PC-9 (cell line): ENCODE results near the gene MAGIX. TPM values are rescaled to one million over a fixed set of nuclear protein-coding genes. Genes with fewer than 3 reads are reported as not detected.

ENCODE experiments used
- BruUV-seq: library from RNA; stranded (reverse); fragments of 400-500 nt; replicated peaks from 2 replicates; lab custom pipeline; 2021; lab: Mats Ljungman, UMichigan
- CTCF ChIA-PET: fragments of 300-600 bp; sonication (Branson Sonifier 250); formaldehyde crosslinking; loops from one replicate; lab custom pipeline; 2022; ENCODE audit warnings: antibody characterized with exemption; lab: Charles Lee
- POLR2A ChIA-PET: fragments of 300-600 bp; sonication (Branson Sonifier 250); formaldehyde crosslinking; loops from one replicate; lab custom pipeline; 2022; ENCODE audit warnings: antibody characterized with exemption; ENCODE audit not compliant: unreplicated experiment; lab: Charles Lee
- DNase-seq, 2 experiments: peaks; one replicate each; pipeline versions ENCODE4 v3.0.0 to v3.0.0-alpha.2; 2015 to 2022; ENCODE audit warnings: mixed read lengths in 1 of 2
- H2AFZ ChIP-seq: fragments of 200-600 bp; sonication (generic); 2 replicates; pipeline ENCODE4 v1.8.1; 2017; ENCODE audit warnings: antibody characterized with exemption
- H3F3A ChIP-seq: fragments of 200-600 bp; sonication (generic); 2 replicates; pipeline ENCODE4 v1.8.1; 2017; ENCODE audit warnings: antibody characterized with exemption, mild to moderate bottlenecking, low read depth; ENCODE audit not compliant: insufficient read depth
- H3K27ac ChIP-seq: fragments of 200-600 bp; sonication (generic); 2 replicates; pipeline ENCODE4 v1.6.1; 2016; ENCODE audit warnings: mixed run types
- H3K27me3 ChIP-seq: fragments of 200-600 bp; sonication (generic); 2 replicates; pipeline ENCODE4 v1.6.1; 2016; ENCODE audit warnings: low read depth, mixed run types; ENCODE audit not compliant: insufficient read depth
- H3K36me3 ChIP-seq: fragments of 200-600 bp; sonication (generic); 2 replicates; pipeline ENCODE4 v1.6.1; 2016; ENCODE audit warnings: low read depth, mixed run types
- H3K4me1 ChIP-seq: fragments of 200-600 bp; sonication (generic); replicated peaks from 2 replicates; pipeline ENCODE4 v1.6.1; 2016; ENCODE audit warnings: mixed run types; ENCODE audit not compliant: insufficient read depth
- H3K4me2 ChIP-seq: fragments of 200-600 bp; sonication (generic); 2 replicates; pipeline ENCODE4 v1.6.1; 2017; ENCODE audit warnings: mixed run types
- H3K4me3 ChIP-seq: fragments of 200-600 bp; sonication (generic); 2 replicates; pipeline ENCODE4 v1.6.1; 2016; ENCODE audit warnings: mixed run types
- H3K79me2 ChIP-seq: fragments of 200-600 bp; sonication (generic); 2 replicates; pipeline ENCODE4 v1.6.1; 2017; ENCODE audit warnings: low read depth, mixed run types
- H3K9me2 ChIP-seq: fragments of 200-600 bp; sonication (generic); 2 replicates; pipeline ENCODE4 v1.8.1; 2017; ENCODE audit warnings: mild to moderate bottlenecking; ENCODE audit not compliant: insufficient read depth
- H3K9me3 ChIP-seq: fragments of 200-600 bp; sonication (generic); 2 replicates; pipeline ENCODE4 v1.8.1; 2016; ENCODE audit warnings: low read depth; ENCODE audit not compliant: insufficient read depth
- H4K20me1 ChIP-seq: fragments of 200-600 bp; sonication (generic); 2 replicates; pipeline ENCODE4 v1.8.1; 2017; ENCODE audit not compliant: insufficient read depth
- CTCF ChIP-seq: fragments of 200-600 bp; sonication (generic); conservative IDR thresholded peaks from 2 replicates; pipeline ENCODE4 v1.6.1; 2017; ENCODE audit warnings: mixed run types, antibody characterized with exemption, mild to moderate bottlenecking, moderate library complexity
- EZH2 ChIP-seq: fragments of 200-600 bp; sonication (generic); IDR thresholded peaks from 2 replicates; pipeline ENCODE4 v1.8.0; 2017; ENCODE audit warnings: antibody characterized with exemption, low read depth
- intact Hi-C: fragments of 100-400 bp; cut with micrococcal nuclease; formaldehyde crosslinking; loops from one replicate; pipeline ENCODE4 v1.10.0; 2022; ENCODE audit not compliant: unreplicated experiment
- total RNA-seq: library from RNA; stranded (reverse); gene quantifications from 2 replicates; pipeline ENCODE4 v1.2.3, GENCODE V29; 2021

Gene MAGIX
- total RNA-seq, 1 experiment from 2014 or later: 1.8 TPM

DNA sequence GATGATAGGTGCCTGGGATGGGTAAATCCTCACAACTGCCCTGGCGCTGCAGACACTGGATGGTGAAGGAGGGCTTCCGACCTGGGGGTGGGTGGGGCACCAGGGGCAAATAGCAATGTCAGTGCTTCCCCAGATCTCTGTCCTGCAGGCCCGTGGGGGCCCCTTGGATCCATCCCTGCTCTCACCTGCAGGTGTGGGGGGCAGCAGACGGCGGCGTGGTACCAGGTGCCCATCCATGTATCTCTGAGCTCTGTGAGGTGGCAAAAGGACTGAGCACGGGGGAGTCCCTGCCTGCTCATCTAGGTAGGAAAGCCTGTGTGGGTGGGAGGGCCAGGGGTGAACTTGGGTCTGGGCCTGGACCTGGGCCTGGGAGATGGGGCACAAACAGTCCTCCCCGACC is 44.0 kb downstream of the MAGIX start:
- no peaks in the 10 kb centered on the region for H3K9me3 ChIP-seq
- peaks cover 3% of the 10 kb centered on the region; the same call in 1 of the 2 replicates for H3K27me3 ChIP-seq
- TF ChIP-seq EZH2 (no peak), CTCF (no peak)
- no peaks in the 10 kb centered on the region for H3K4me1 ChIP-seq
- no TSS peak for BruUV-seq
- CTCF ChIA-PET: no interaction called here
- H3F3A ChIP-seq: no peaks in the 10 kb centered on the region
- no peaks in the 10 kb centered on the region for H3K79me2 ChIP-seq
- no peak overlapping the region for H2AFZ ChIP-seq
- no peaks in the 10 kb centered on the region for H4K20me1 ChIP-seq
- H3K36me3 ChIP-seq: no peaks in the 10 kb centered on the region
- no peaks in the 10 kb centered on the region for H3K9me2 ChIP-seq
- no peak overlapping the region for H3K4me2 ChIP-seq
- POLR2A ChIA-PET: no interaction called here
- no peak for DNase-seq
- H3K27ac ChIP-seq: no peak overlapping the region
- no peak overlapping the region for H3K4me3 ChIP-seq
- intact Hi-C loops: no loop called here

DNA sequence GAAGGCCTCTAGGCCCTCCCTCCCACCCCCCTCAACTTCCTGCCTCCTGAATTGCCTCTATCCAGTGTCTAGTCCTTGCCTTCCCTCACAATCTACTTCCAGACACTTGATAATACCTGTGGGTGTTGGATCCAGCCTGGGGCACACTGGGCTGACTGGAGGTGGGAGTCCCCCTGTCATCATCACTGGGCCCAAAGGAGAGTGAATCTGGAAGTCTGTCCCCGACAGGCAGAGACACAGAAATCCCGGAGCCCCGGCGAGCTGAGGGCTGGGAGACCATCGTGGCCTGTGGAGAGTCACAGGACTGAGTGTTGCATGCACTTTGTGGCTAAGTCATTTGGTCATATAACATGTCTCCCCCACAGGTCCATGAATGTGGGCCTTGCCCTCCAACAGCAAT is 45.8 kb downstream of the MAGIX start:
- TF ChIP-seq CTCF (no peak), EZH2 (no peak)
- Histone ChIP-seq H2AFZ (no peak overlapping the region), H4K20me1 (no peaks in the 10 kb centered on the region), H3K9me3 (no peaks in the 10 kb centered on the region), H3K27ac (no peak overlapping the region), H3K9me2 (no peaks in the 10 kb centered on the region), H3K4me1 (no peaks in the 10 kb centered on the region), H3K4me3 (no peak overlapping the region), H3K27me3 (peaks cover 3% of the 10 kb centered on the region; the same call in 1 of the 2 replicates), H3K4me2 (no peak overlapping the region), H3K79me2 (no peaks in the 10 kb centered on the region), H3K36me3 (no peaks in the 10 kb centered on the region), H3F3A (no peaks in the 10 kb centered on the region)
- ChIA-PET CTCF (interaction anchor here (0.5 kb wide), 1 partner anchor 575 kb away, joined by 4 read pairs; no protein-coding TSS in a partner anchor), POLR2A (no interaction called here)
- no peak for DNase-seq
- intact Hi-C loops: no loop called here
- no TSS peak for BruUV-seq

DNA sequence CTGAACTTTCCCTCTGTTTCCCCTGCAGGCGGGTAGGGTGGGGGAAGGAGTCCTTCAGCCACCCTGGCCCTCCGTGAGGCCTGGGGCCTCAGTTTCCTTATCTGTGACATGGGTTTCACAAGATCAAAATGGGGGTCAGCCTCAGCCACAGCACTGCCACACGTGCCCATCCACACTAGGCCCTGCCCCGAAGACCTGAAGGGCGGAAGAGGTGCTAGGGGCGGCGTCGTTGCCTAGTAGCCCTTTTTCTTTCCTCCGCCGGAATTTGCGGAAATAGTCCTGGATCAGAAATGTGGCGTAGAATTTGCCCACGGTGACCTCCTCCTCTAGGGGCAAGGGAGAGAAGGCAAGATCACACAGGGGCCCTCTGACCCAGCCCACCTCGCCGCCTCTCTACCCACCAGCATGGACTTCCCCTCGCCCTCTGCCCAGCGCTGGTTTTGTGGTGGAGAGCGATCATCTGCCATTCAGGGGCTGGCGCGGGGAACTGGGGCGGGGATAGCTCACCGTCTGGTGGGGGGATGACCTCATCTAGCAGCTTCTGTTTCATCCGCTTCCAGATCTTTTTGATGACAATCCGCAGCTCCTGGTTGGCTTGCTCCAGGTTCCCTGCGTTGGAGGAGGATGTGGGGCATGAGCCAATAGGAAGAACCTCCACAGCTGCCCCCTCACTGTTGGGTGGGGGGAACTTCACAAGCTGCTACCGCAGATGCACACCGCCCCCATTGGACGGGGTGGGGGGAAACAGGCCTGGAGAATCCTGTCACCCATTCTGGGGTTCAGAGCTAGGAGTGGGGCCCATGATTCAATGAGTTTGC is 47.1 kb downstream of the MAGIX start:
- H2AFZ ChIP-seq: no peak overlapping the region
- TF ChIP-seq CTCF: no peak
- TF ChIP-seq EZH2: no peak
- POLR2A ChIA-PET: no interaction called here
- no peaks in the 10 kb centered on the region for H3K9me3 ChIP-seq
- no peaks in the 10 kb centered on the region for H3F3A ChIP-seq
- H3K4me2 ChIP-seq: no peak overlapping the region
- no peak for DNase-seq
- H3K4me1 ChIP-seq: no peaks in the 10 kb centered on the region
- H3K36me3 ChIP-seq: no peaks in the 10 kb centered on the region
- peaks cover 3% of the 10 kb centered on the region; the same call in 1 of the 2 replicates for H3K27me3 ChIP-seq
- no peak overlapping the region for H3K4me3 ChIP-seq
- no peaks in the 10 kb centered on the region for H3K79me2 ChIP-seq
- H3K9me2 ChIP-seq: no peaks in the 10 kb centered on the region
- H3K27ac ChIP-seq: no peak overlapping the region
- CTCF ChIA-PET: no interaction called here
- no peaks in the 10 kb centered on the region for H4K20me1 ChIP-seq
- intact Hi-C loops: no loop called here
- no TSS peak for BruUV-seq
